ENCODE results near the gene SHCBP1L. TPM values are rescaled to one million over a fixed set of nuclear protein-coding genes. Genes with fewer than 3 reads are reported as not detected.
A peak's percentile ranks its signal among the peaks of the same experiment; 100 is the strongest.

Gene SHCBP1L
- total RNA-seq, 1 donor from 2014 or later = 0.41 TPM

- DNase-seq = no peak
Observed at GRCh38 chr1:182889997-182890396, 63.0 kb downstream of the SHCBP1L start.

DNA sequence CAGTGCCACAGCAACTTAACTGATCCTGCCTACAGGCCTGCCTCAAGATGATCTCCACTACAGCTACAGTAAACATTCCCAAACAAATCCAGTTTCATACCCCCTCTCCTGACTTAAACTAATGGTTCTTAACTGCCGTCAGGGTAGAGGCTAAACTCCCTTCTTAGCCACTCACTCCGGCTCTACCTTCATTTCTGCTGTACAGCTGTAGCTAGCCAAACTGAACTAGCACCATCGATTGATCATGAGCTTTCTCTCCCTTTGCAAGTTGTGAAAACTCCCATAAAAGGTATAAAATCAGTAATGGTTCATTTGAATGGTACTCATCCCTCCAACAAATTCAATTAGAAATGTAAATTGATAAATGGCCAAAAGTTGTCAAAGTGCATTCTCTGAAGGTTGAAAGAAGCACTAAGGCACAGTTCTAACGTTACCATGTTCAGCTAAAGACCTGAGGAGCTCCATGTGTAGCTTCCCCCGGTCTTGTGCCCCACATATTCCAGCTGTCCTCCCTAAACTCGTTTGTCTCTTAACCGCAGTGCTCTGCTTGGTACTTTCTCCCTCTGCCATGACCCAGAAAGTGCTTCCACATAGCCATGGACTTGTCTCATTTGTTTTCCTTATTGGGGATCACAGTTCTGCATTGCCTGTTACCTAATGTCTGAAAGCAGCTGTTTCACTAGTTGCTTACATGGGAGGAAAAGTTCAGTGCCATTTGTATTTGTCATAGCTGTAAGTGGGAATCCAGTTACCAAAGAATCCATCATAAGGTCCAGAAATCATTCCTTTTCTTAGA, 64.0 kb downstream of the SHCBP1L start:
- peak; percentile 13 for DNase-seq

- no peak for DNase-seq
Observed at GRCh38 chr1:182886985-182887384, 66.0 kb downstream of the SHCBP1L start.

DNA sequence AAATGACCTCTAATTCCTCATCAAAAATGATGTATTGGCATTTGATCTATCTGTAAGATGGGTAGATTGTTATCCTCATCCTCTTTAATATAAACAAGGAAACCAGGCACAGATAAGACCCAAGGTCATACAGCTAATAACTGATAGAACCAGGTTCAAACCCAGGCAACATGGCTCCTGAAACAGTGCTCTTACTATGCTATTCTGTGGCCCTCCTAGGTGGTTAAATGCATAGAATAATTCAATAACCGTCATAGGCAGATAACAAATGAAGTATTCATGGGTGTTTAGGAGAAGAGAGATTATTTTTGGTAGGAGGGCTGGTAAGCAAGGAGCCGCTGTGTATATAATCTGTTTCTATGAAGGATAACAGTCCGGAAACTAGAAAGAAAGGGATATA, 67.4 kb downstream of the SHCBP1L start:
- DNase-seq = no peak

DNA sequence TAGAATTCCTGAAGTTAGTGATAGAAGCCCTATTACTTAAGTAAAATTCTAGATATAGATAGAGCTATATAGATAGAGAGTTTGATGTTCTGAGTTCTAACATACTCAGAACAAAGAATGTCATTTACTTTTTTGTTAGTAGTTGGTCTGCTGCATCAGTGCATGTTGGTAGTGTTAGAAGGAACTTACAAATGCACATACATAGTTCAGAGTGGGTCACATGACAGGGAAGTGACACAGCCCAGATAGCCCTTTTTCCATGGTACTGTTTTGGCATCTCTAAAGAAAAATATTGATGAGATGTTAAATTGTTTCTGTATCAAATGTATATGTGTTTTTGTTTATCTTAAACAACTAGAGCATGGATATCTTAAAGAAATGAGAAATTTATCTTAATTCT, 68.1 kb downstream of the SHCBP1L start:
- DNase-seq = no peak

- no peak for DNase-seq
Observed at GRCh38 chr1:182877842-182878241, 75.1 kb downstream of the SHCBP1L start.

- DNase-seq = no peak
Observed at GRCh38 chr1:182877331-182877730, 75.6 kb downstream of the SHCBP1L start.

GRCh38 chr1:182875889-182876288, 77.1 kb downstream of the SHCBP1L start:
- DNase-seq = no peak

DNA sequence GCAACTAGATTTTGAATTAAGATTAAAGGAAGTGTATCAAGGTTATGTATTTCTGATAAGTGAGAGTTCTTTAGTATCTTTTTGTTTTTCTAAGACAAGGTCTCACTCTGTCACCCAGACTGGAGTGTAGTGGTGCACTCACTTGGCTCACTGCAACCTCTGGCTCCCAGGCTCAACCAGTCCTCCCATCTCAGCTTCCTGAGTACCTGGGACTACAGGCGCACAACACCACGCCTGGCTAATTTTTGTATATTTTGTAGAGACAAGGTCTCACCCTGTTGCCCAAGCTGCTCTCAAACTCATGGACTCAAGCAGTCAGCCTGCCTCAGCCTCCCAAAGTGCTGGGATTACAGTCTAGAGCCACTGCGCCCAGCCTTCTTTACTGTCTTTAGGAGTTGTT, 80.1 kb downstream of the SHCBP1L start:
- no peak for DNase-seq

DNA sequence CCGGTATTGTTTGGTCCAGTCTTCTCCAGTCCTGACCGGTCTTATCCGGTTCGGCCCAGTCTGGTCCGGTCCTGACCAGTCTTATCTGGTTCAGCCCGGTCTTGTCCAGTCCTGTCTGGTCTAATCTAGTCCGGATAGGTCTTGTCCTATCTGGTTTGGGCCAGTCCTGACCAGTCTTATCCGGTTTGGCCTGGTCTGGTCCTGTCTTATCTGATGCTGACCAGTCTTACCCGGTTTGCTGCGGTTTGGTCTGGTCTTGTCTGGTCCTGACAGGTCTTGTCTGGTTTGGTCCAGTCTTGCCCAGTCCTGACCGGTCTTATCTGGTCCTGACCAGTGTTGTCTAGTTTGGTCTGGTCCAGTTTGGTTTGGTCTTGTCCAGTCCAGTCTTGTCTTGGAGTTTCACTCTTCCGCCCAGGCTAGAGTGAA, 83.7 kb downstream of the SHCBP1L start:
- no peak for DNase-seq

DNA sequence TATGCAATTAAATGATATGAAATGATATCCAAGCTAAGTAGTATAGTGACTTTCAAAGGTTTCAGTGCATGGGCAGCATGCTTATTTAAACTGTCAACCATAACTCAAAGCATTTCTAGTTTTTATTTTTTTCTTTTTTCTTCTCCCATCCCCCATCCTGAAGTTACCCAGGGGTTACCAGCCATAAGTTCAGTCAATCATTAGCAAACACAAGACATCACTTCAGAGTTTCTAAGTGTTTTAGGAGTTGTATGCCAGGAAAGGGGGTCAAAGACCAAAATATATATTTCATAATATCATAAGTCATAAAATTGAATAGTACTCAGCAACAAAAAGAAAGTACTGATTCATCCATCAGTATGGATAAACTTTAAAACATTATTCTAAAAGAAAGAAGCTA, 85.1 kb downstream of the SHCBP1L start:
- DNase-seq = no peak

DNA sequence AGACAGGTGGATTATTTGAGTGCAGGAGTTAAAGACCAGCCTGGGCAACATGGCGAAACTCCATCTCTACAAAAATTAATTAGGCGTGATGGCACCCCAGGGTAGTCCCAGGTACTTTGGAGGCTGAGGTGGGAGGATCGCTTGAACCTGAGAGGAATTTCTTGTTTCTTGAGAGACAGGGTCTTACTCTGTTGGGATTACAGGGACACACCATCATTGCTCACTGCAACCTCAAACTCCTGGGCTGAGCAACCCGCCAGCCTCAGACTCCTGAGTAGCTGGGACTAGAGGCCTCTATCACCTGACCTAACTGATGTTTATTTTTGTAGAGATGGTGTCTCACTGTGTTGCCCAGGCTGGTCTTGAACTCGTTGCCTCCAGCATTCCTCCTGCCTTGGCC, 89.0 kb downstream of the SHCBP1L start:
- DNase-seq = no peak

DNA sequence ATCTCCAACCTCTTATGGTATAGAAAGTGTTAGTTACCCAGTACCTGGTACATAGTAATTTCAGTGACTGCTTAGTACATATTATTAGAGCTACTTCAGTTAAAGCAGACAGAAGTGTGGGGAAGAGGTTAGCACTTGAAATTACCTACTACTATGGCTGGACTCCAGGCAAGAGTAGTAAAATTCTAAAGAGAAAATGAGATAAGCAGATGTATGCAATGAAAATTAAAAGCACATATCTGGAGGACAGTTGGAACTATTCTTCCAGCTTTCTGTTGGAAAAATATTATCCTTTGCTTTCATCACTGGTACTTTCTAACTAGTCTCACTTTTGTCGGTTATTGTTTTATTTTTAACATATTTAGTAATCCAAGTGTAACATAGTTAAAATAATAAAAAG, 90.1 kb downstream of the SHCBP1L start:
- DNase-seq = no peak

DNA sequence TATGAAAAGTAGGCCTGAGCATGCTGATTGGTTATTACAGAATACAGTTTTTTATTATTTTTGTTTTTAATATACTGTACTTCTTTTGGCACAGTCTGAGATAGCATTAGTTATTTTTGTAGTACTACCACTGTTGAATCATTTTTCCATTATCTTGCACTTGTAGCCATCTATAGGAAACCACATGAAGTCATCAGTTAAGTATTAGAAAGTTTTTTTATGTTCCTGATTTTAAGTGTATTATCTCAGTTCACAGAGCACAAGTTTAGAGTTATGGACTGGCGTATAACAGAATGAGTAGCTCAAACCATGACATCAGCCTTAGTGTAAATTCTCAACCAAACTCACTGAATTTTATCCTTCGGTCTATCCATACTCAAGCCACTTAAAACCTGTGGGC, 91.0 kb downstream of the SHCBP1L start:
- DNase-seq = no peak

DNA sequence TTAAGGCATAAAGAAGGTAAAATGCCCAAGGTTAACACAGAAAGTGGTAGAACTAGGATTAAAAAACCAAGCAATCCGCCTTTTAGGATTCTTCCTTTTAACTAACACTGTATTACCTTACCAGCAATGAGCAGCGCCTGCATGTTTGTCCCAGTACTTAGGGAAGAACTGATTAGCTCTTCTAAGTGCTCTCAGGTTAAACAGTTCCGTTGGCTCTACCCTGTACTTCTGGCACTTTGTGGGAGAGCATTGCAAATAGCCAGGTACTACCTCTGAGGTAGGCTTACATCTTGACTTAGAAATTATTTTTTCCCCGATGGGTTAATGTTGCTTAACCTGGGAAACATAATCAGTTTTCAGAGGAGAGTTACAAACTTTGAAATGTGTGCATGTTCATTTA, 92.3 kb downstream of the SHCBP1L start:
- no peak for DNase-seq

- DNase-seq = no peak
Observed at GRCh38 chr1:182857212-182857611, 95.8 kb downstream of the SHCBP1L start.

- no peak for DNase-seq
Observed at GRCh38 chr1:182855911-182856310, 97.1 kb downstream of the SHCBP1L start.

GRCh38 chr1:182851825-182852224, 101.1 kb downstream of the SHCBP1L start:
- DNase-seq = no peak

GRCh38 chr1:182850319-182850718, 102.6 kb downstream of the SHCBP1L start:
- no peak for DNase-seq

Small RNA genes lying within 50 kb of the gene (small RNA-seq; reads per million reads assigned to genes)
- gene HMGN1P4 (ENCODE audit: low replicate concordance) = not detected
- not detected for gene RNU6-41P (ENCODE audit: low replicate concordance)

Other genes starting within 250 kb of the SHCBP1L start
- gene NPL, start 163.4 kb downstream of the SHCBP1L start, total RNA-seq = 3.4 TPM
- 131 TPM for gene DHX9, start 113.8 kb downstream of the SHCBP1L start, total RNA-seq
- gene LAMC1, start 70.3 kb upstream of the SHCBP1L start, total RNA-seq = 482 TPM
- gene LAMC2, start 233.1 kb upstream of the SHCBP1L start, total RNA-seq = 11.8 TPM

All from tongue (tissue), 3 donors.